ENCODE measurements around the gene ACBD7.

DNA sequence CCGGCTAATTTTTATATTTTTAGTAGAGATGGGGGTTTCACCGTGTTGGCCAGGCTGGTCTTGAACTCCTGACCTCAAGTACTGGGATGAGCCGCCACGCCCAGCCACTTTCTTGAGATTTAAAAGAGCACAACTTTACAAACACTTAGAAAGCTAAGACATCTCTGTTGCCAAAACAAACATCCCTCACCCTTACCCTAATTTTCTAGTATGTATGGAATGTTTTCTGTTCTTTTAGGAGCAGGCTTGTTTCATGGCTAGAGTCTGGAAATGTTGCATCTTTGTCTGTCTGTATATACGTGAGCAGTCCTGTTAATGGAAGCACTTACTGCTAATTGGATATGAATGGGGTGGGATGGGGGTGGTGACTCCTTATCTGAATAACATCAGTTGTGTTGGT, 42.0 kb downstream of the ACBD7 start:
- TF ChIP-seq, protein P1, sequence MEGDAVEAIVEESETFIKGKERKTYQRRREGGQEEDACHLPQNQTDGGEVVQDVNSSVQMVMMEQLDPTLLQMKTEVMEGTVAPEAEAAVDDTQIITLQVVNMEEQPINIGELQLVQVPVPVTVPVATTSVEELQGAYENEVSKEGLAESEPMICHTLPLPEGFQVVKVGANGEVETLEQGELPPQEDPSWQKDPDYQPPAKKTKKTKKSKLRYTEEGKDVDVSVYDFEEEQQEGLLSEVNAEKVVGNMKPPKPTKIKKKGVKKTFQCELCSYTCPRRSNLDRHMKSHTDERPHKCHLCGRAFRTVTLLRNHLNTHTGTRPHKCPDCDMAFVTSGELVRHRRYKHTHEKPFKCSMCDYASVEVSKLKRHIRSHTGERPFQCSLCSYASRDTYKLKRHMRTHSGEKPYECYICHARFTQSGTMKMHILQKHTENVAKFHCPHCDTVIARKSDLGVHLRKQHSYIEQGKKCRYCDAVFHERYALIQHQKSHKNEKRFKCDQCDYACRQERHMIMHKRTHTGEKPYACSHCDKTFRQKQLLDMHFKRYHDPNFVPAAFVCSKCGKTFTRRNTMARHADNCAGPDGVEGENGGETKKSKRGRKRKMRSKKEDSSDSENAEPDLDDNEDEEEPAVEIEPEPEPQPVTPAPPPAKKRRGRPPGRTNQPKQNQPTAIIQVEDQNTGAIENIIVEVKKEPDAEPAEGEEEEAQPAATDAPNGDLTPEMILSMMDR (IDR thresholded peaks at IDR 0.05), result no peak
- TF ChIP-seq POLR2A (IDR thresholded peaks at IDR 0.05), result no peak
